Measurements from ENCODE around the gene CCNK. TPM values are rescaled to one million over a fixed set of nuclear protein-coding genes. Genes with fewer than 3 reads are reported as not detected.

Gene CCNK
- total and polyA plus RNA-seq, 2 donors: 18.6 to 74.9 TPM

- no peaks in the 10 kb centered on the region for H3K4me1 ChIP-seq (ENCODE audit: insufficient read depth)
- H3K36me3 ChIP-seq (ENCODE audit: insufficient read depth): no peaks in the 10 kb centered on the region
- WGBS: 90% methylated on average over 20 of the region's 20 CpGs
- H3K27ac ChIP-seq (ENCODE audit: low read depth): no peak overlapping the region
- no peak overlapping the region for H3K4me3 ChIP-seq (ENCODE audit: low read depth, low read length)
- no peak for DNase-seq (ENCODE audit: extremely low spot score)
Observed at GRCh38 chr14:99514552-99515300, 33.5 kb downstream of the CCNK start.

- Histone ChIP-seq H3K4me3 (ENCODE audit: low read depth, low read length) (no peak overlapping the region), H3K4me1 (ENCODE audit: insufficient read depth) (no peaks in the 10 kb centered on the region), H3K27ac (ENCODE audit: low read depth) (no peak overlapping the region), H3K36me3 (ENCODE audit: insufficient read depth) (no peaks in the 10 kb centered on the region)
- no peak for DNase-seq (ENCODE audit: extremely low spot score)
- 87% methylated on average over 27 of the region's 27 CpGs for WGBS
Observed at GRCh38 chr14:99515301-99516155, 34.3 kb downstream of the CCNK start.

- no peaks in the 10 kb centered on the region for H3K4me1 ChIP-seq (ENCODE audit: insufficient read depth)
- 82% methylated on average over 24 of the region's 24 CpGs for WGBS
- no peaks in the 10 kb centered on the region for H3K36me3 ChIP-seq (ENCODE audit: insufficient read depth)
- DNase-seq (ENCODE audit: extremely low spot score): no peak
- H3K4me3 ChIP-seq (ENCODE audit: low read depth, low read length): no peak overlapping the region
- no peak overlapping the region for H3K27ac ChIP-seq (ENCODE audit: low read depth)
Observed at GRCh38 chr14:99516156-99516870, 35.1 kb downstream of the CCNK start.

GRCh38 chr14:99516871-99517642 lies 35.8 kb downstream of the CCNK start:
- DNase-seq (ENCODE audit: extremely low spot score): no peak
- Histone ChIP-seq H3K36me3 (ENCODE audit: insufficient read depth) (no peaks in the 10 kb centered on the region), H3K4me3 (ENCODE audit: low read depth, low read length) (no peak overlapping the region), H3K4me1 (ENCODE audit: insufficient read depth) (no peaks in the 10 kb centered on the region), H3K27ac (ENCODE audit: low read depth) (no peak overlapping the region)
- 84% methylated on average over 14 of the region's 14 CpGs for WGBS

- no peaks in the 10 kb centered on the region for H3K36me3 ChIP-seq (ENCODE audit: insufficient read depth)
- H3K4me3 ChIP-seq (ENCODE audit: low read depth, low read length): no peak overlapping the region
- H3K27ac ChIP-seq (ENCODE audit: low read depth): no peak overlapping the region
- H3K4me1 ChIP-seq (ENCODE audit: insufficient read depth): no peaks in the 10 kb centered on the region
- whole genome bisulfite sequencing: 61% methylated on average over 16 of the region's 16 CpGs
- no peak for DNase-seq (ENCODE audit: extremely low spot score)
Observed at GRCh38 chr14:99517643-99518381, 36.6 kb downstream of the CCNK start.

- no peak for DNase-seq (ENCODE audit: extremely low spot score)
- Histone ChIP-seq H3K4me1 (ENCODE audit: insufficient read depth) (no peaks in the 10 kb centered on the region), H3K27ac (ENCODE audit: low read depth) (no peak overlapping the region), H3K4me3 (ENCODE audit: low read depth, low read length) (no peak overlapping the region), H3K36me3 (ENCODE audit: insufficient read depth) (no peaks in the 10 kb centered on the region)
- 42% methylated on average over 21 of the region's 21 CpGs for WGBS
Observed at GRCh38 chr14:99518441-99519346, 37.5 kb downstream of the CCNK start.

- H3K4me3 ChIP-seq (ENCODE audit: low read depth, low read length): no peak overlapping the region
- H3K36me3 ChIP-seq (ENCODE audit: insufficient read depth): no peaks in the 10 kb centered on the region
- no peak for DNase-seq (ENCODE audit: extremely low spot score)
- H3K27ac ChIP-seq (ENCODE audit: low read depth): no peak overlapping the region
- WGBS: 95% methylated on average over 8 of the region's 8 CpGs
- H3K4me1 ChIP-seq (ENCODE audit: insufficient read depth): no peaks in the 10 kb centered on the region
Observed at GRCh38 chr14:99519347-99519881, 38.2 kb downstream of the CCNK start.

- Histone ChIP-seq H3K27ac (ENCODE audit: low read depth) (no peak overlapping the region), H3K4me3 (ENCODE audit: low read depth, low read length) (no peak overlapping the region), H3K36me3 (ENCODE audit: insufficient read depth) (no peaks in the 10 kb centered on the region), H3K4me1 (ENCODE audit: insufficient read depth) (no peaks in the 10 kb centered on the region)
- DNase-seq (ENCODE audit: extremely low spot score): no peak
- 90% methylated on average over 6 of the region's 6 CpGs for WGBS
Observed at GRCh38 chr14:99519931-99520421, 38.8 kb downstream of the CCNK start.

- whole genome bisulfite sequencing: 92% methylated on average over 11 of the region's 11 CpGs
- no peak overlapping the region for H3K4me3 ChIP-seq (ENCODE audit: low read depth, low read length)
- H3K36me3 ChIP-seq (ENCODE audit: insufficient read depth): no peaks in the 10 kb centered on the region
- no peaks in the 10 kb centered on the region for H3K4me1 ChIP-seq (ENCODE audit: insufficient read depth)
- DNase-seq (ENCODE audit: extremely low spot score): no peak
- H3K27ac ChIP-seq (ENCODE audit: low read depth): no peak overlapping the region
Observed at GRCh38 chr14:99520571-99521081, 39.4 kb downstream of the CCNK start.

- 91% methylated on average over 25 of the region's 25 CpGs for WGBS
- no peak overlapping the region for H3K27ac ChIP-seq (ENCODE audit: low read depth)
- no peaks in the 10 kb centered on the region for H3K36me3 ChIP-seq (ENCODE audit: insufficient read depth)
- no peak overlapping the region for H3K4me3 ChIP-seq (ENCODE audit: low read depth, low read length)
- DNase-seq (ENCODE audit: extremely low spot score): no peak
- no peaks in the 10 kb centered on the region for H3K4me1 ChIP-seq (ENCODE audit: insufficient read depth)
Observed at GRCh38 chr14:99521176-99522024, 40.2 kb downstream of the CCNK start.

- H3K4me1 ChIP-seq (ENCODE audit: insufficient read depth): no peaks in the 10 kb centered on the region
- no peaks in the 10 kb centered on the region for H3K36me3 ChIP-seq (ENCODE audit: insufficient read depth)
- no peak overlapping the region for H3K27ac ChIP-seq (ENCODE audit: low read depth)
- WGBS: 69% methylated on average over 18 of the region's 18 CpGs
- no peak for DNase-seq (ENCODE audit: extremely low spot score)
- no peak overlapping the region for H3K4me3 ChIP-seq (ENCODE audit: low read depth, low read length)
Observed at GRCh38 chr14:99522025-99522401, 40.8 kb downstream of the CCNK start.
